Measurements from ENCODE around the gene NEU3. TPM values are rescaled to one million over a fixed set of nuclear protein-coding genes. Genes with fewer than 3 reads are reported as not detected.

The NEU3 gene
- total RNA-seq, 1 experiment from 2014 or later, result 10.0 TPM

- Mint-ChIP-seq H3K27me3 (ENCODE audit: insufficient read depth, unreplicated experiment) (no peaks in the 10 kb centered on the region), H3K4me1 (ENCODE audit: insufficient read depth, unreplicated experiment) (peaks cover 22% of the 10 kb centered on the region), H3K9me3 (ENCODE audit: unreplicated experiment) (no peaks in the 10 kb centered on the region), H3K4me3 (ENCODE audit: unreplicated experiment) (peak overlapping the region; percentile 96), H3K36me3 (ENCODE audit: insufficient read depth, unreplicated experiment) (peaks cover 11% of the 10 kb centered on the region), H3K27ac (ENCODE audit: low read depth, unreplicated experiment) (peak overlapping the region; percentile 93)
- CTCF ChIA-PET, result interaction anchor here (0.7 to 2.4 kb wide), 2 partner anchors 8 to 20 kb away, joined by 3 to 9 read pairs; no protein-coding TSS in a partner anchor
- no peak for TF ChIP-seq CTCF (IDR thresholded peaks at IDR 0.05; ENCODE audit: unreplicated experiment)
- no peak for DNase-seq (ENCODE audit: unreplicated experiment)
- BruUV-seq (replicated peaks), result no TSS peak
- POLR2A ChIA-PET, result interaction anchor here (0.7 to 3.3 kb wide), 4 partner anchors 12 to 460 kb away, joined by 3 to 23 read pairs (median 4); no protein-coding TSS in a partner anchor
- intact Hi-C loops (cut with micrococcal nuclease), result no loop called here
Measured at GRCh38 chr11:74950374-74950969, 38.3 kb upstream of the NEU3 start.

GRCh38 chr11:74951226-74951625 is 37.5 kb upstream of the NEU3 start:
- Mint-ChIP-seq H3K27me3 (ENCODE audit: insufficient read depth, unreplicated experiment) (no peaks in the 10 kb centered on the region), H3K4me1 (ENCODE audit: insufficient read depth, unreplicated experiment) (peaks cover 25% of the 10 kb centered on the region), H3K36me3 (ENCODE audit: insufficient read depth, unreplicated experiment) (peaks cover 14% of the 10 kb centered on the region), H3K4me3 (ENCODE audit: unreplicated experiment) (peak overlapping the region; percentile 96), H3K9me3 (ENCODE audit: unreplicated experiment) (no peaks in the 10 kb centered on the region), H3K27ac (ENCODE audit: low read depth, unreplicated experiment) (peak overlapping the region; percentile 3)
- intact Hi-C loops (cut with micrococcal nuclease), result no loop called here
- TF ChIP-seq CTCF (IDR thresholded peaks at IDR 0.05; ENCODE audit: unreplicated experiment), result no peak
- DNase-seq (ENCODE audit: unreplicated experiment), result no peak
- CTCF ChIA-PET, result interaction anchor here (0.7 to 2.4 kb wide), 2 partner anchors 7 to 21 kb away, joined by 3 to 9 read pairs; no protein-coding TSS in a partner anchor
- BruUV-seq (replicated peaks), result no TSS peak
- POLR2A ChIA-PET, result interaction anchor here (1.0 to 3.3 kb wide), 2 partner anchors 13 to 18 kb away, joined by 3 to 23 read pairs; no protein-coding TSS in a partner anchor

DNA sequence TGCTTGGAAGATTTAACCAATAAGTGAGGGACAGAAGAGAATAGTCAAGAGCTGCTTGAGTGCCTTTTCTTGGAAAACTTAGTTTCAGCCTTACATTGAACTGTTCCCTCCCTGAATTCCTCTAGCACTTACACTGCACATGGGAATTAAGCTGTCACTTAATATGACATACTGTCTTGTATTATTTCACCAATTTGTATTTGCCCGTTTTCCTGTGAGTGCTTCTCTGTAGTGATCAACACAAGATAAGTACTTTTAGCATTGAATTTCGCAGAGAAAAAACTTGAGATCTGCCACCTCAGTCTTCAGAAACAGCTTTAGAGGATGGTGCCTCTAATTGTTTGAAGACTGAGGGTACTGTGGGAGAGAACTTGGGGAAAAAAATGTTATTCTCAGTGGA is 36.0 kb upstream of the NEU3 start:
- intact Hi-C loops (cut with micrococcal nuclease), result no loop called here
- ChIA-PET POLR2A (interaction anchor here (1.6 kb wide), 1 partner anchor 36 kb away, joined by 7 read pairs; the partner anchor contains the start of gene NEU3), CTCF (no interaction called here)
- H3K9me3 Mint-ChIP-seq (ENCODE audit: unreplicated experiment), result no peaks in the 10 kb centered on the region
- H3K4me3 Mint-ChIP-seq (ENCODE audit: unreplicated experiment), result no peak overlapping the region
- H3K27ac Mint-ChIP-seq (ENCODE audit: low read depth, unreplicated experiment), result no peak overlapping the region
- peaks cover 18% of the 10 kb centered on the region for H3K36me3 Mint-ChIP-seq (ENCODE audit: insufficient read depth, unreplicated experiment)
- no peak for DNase-seq (ENCODE audit: unreplicated experiment)
- BruUV-seq (replicated peaks), result no TSS peak
- TF ChIP-seq CTCF (IDR thresholded peaks at IDR 0.05; ENCODE audit: unreplicated experiment), result no peak
- no peaks in the 10 kb centered on the region for H3K27me3 Mint-ChIP-seq (ENCODE audit: insufficient read depth, unreplicated experiment)
- H3K4me1 Mint-ChIP-seq (ENCODE audit: insufficient read depth, unreplicated experiment), result peaks cover 34% of the 10 kb centered on the region

DNA sequence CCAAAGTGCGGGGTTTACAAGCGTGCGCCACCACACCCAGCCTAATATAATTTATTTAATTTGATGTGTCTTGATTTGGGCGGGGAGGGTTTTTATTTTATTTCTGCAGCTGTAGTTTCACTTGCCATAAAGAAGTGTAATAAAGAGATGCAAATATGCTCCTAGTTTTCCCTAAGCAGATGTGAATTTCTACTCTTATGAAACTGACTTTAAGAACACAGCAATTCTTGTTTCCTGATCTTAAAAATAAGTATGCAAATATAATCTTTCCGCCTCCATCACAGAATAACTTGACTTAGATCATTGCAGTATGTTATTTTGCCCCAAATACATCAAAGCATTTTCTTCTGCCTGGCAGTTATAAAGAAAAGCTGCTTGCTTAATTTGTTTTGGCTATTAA is 35.3 kb upstream of the NEU3 start:
- Mint-ChIP-seq H3K9me3 (ENCODE audit: unreplicated experiment) (no peaks in the 10 kb centered on the region), H3K27ac (ENCODE audit: low read depth, unreplicated experiment) (no peak overlapping the region), H3K36me3 (ENCODE audit: insufficient read depth, unreplicated experiment) (peaks cover 21% of the 10 kb centered on the region), H3K4me3 (ENCODE audit: unreplicated experiment) (no peak overlapping the region), H3K27me3 (ENCODE audit: insufficient read depth, unreplicated experiment) (no peaks in the 10 kb centered on the region), H3K4me1 (ENCODE audit: insufficient read depth, unreplicated experiment) (peaks cover 41% of the 10 kb centered on the region)
- intact Hi-C loops (cut with micrococcal nuclease), result no loop called here
- DNase-seq (ENCODE audit: unreplicated experiment), result no peak
- POLR2A ChIA-PET, result interaction anchor here (0.9 to 1.8 kb wide), 3 partner anchors 12 to 40 kb away, joined by 3 to 7 read pairs (median 5); partner anchors contain the start of gene NEU3
- TF ChIP-seq CTCF (IDR thresholded peaks at IDR 0.05; ENCODE audit: unreplicated experiment), result no peak
- CTCF ChIA-PET, result interaction anchor here (1.0 kb wide), 1 partner anchor 23 kb away, joined by 4 read pairs; no protein-coding TSS in a partner anchor
- BruUV-seq (replicated peaks), result no TSS peak

Data from MCF 10A (cell line).